ENCODE measurements around the gene KANK2. TPM values are rescaled to one million over a fixed set of nuclear protein-coding genes. Genes with fewer than 3 reads are reported as not detected.

Gene KANK2
- polyA plus RNA-seq, 1 of the 3 experiments (the other 2 are of a cell fraction): 92.4 TPM

DNA sequence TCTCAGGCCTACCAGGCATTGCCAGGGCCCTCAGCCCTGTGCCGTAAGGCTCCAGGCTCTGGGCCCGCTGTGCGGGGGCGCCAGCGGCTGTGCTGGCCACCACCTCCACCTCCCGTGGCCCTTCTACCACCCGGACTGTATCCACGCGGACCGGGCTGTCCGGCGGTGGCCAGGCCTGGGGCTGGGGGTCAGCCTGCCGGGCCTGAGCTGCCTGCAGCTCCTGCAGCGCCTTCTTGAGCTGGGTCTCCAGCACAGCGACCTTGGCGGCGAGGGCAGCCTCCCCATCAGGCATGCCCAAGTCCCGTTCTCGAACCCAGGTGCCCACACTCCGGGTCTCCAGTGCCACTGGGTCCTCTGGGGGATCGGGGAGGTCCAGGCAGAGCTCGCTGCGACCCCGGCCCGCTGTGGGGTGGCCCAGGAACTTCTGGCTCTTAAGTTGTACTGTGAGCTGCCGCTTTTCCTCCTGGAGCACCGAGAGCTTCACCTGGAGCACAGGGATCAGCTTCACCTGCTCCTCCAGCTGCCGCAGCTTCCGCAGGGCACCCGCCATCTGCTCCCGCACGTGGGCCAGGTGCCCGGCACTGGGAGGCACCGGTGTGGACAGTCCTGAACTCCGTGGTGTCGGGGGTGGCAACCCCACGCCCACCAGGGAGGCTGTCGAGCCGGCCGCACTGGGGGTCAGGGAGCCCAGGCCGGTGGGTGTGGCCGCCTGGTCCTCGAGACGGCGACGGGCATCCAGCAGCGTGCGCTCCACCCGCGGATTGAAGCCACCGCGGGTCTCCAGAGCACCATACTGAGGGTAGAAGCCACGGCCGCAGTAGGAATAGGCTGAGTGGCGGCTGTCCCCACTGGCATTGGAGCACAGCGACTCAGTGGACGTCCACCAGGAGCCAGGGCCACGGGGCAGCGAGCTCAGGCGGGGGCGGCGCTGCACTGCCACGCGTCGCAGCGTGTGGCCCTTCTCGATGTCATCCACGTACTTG lies 4.1 kb downstream of the KANK2 start:
- peaks cover 78% of the 10 kb centered on the region for H3K79me2 ChIP-seq (ENCODE audit: insufficient read depth)
- ChIA-PET CTCF (interaction anchor here (1.4 kb wide), 1 partner anchor 11 kb away, joined by 4 read pairs; no protein-coding TSS in a partner anchor), POLR2A (no interaction called here)
- H3K9ac ChIP-seq: no peak overlapping the region
- no peak for DNase-seq
- 97% methylated on average over 38 of the region's 68 CpGs for WGBS (ENCODE audit: low lambda C conversion rate)
- H3K4me3 ChIP-seq (ENCODE audit: low read depth in 2 of 2, low read length in 1 of 2): no peak overlapping the region
- H3K27ac ChIP-seq (ENCODE audit: low read depth in 2 of 2, low read length in 1 of 2): no peak overlapping the region
- TF ChIP-seq CHD2 (IDR thresholded peaks at IDR 0.05; ENCODE audit: low read length, partially characterized antibody) (no peak), ELF1 (IDR thresholded peaks at IDR 0.05) (no peak), MXI1 (IDR thresholded peaks at IDR 0.05; ENCODE audit: low read depth, low read length) (no peak), USF1 (IDR thresholded peaks at IDR 0.05; ENCODE audit: borderline replicate concordance, low read depth) (no peak), RCOR1 (IDR thresholded peaks at IDR 0.05; ENCODE audit: low read length) (no peak), SIN3A (IDR thresholded peaks at IDR 0.05; ENCODE audit: borderline replicate concordance, low read depth, low read length) (no peak), IRF3 (IDR thresholded peaks at IDR 0.05; ENCODE audit: low read depth, low read length) (no peak), TEAD4 (IDR thresholded peaks at IDR 0.05; ENCODE audit: borderline replicate concordance, insufficient read depth) (no peak), NFIC (IDR thresholded peaks at IDR 0.05; ENCODE audit: borderline replicate concordance) (no peak), YY1 (IDR thresholded peaks at IDR 0.05; ENCODE audit: low read depth) (no peak)
- no peaks in the 10 kb centered on the region for H3K9me2 ChIP-seq
- H3K36me3 ChIP-seq (replicated peaks in 1 of 2; ENCODE audit: control insufficient read depth in 1 of 2, insufficient read depth in 2 of 2, low read length in 1 of 2): peaks cover 29 to 36% of the 10 kb centered on the region in 2 experiments
- peaks cover 43% of the 10 kb centered on the region for H4K20me1 ChIP-seq (ENCODE audit: insufficient read depth)
- H3K27me3 ChIP-seq (ENCODE audit: insufficient read depth): no peaks in the 10 kb centered on the region
- no peaks in the 10 kb centered on the region for H3K9me3 ChIP-seq
- no peak overlapping the region for H3K4me2 ChIP-seq
- peaks cover 10 to 24% of the 10 kb centered on the region in 2 experiments; a peak in 1 of 4 replicates for H3K4me1 ChIP-seq (ENCODE audit: control insufficient read depth in 1 of 2, insufficient read depth in 2 of 2, low read depth in 1 of 2, low read length in 1 of 2)
- peaks cover 17% of the 10 kb centered on the region for H3F3A ChIP-seq (replicated peaks; ENCODE audit: insufficient read depth)
- H2AFZ ChIP-seq (ENCODE audit: low read depth): no peak overlapping the region

GRCh38 chr19:11191934-11192333 lies 5.4 kb downstream of the KANK2 start:
- Histone ChIP-seq H3K4me3 (ENCODE audit: low read depth in 2 of 2, low read length in 1 of 2) (no peak overlapping the region), H3F3A (replicated peaks; ENCODE audit: insufficient read depth) (peaks cover 13% of the 10 kb centered on the region), H3K9ac (no peak overlapping the region), H3K9me3 (no peaks in the 10 kb centered on the region), H3K27ac (ENCODE audit: low read depth in 2 of 2, low read length in 1 of 2) (no peak overlapping the region), H3K4me2 (peak overlapping the region; percentile 8; the same call in 1 of the 2 replicates), H3K27me3 (ENCODE audit: insufficient read depth) (no peaks in the 10 kb centered on the region), H2AFZ (ENCODE audit: low read depth) (no peak overlapping the region), H4K20me1 (ENCODE audit: insufficient read depth) (peaks cover 47% of the 10 kb centered on the region), H3K36me3 (replicated peaks in 1 of 2; ENCODE audit: control insufficient read depth in 1 of 2, insufficient read depth in 2 of 2, low read length in 1 of 2) (peaks cover 36 to 44% of the 10 kb centered on the region in 2 experiments), H3K79me2 (ENCODE audit: insufficient read depth) (peaks cover 87% of the 10 kb centered on the region), H3K4me1 (ENCODE audit: control insufficient read depth in 1 of 2, insufficient read depth in 2 of 2, low read depth in 1 of 2, low read length in 1 of 2) (peaks cover 5 to 24% of the 10 kb centered on the region in 2 experiments; a peak in 1 of 4 replicates), H3K9me2 (no peaks in the 10 kb centered on the region)
- 87% methylated on average over 5 of the region's 5 CpGs for WGBS (ENCODE audit: low lambda C conversion rate)
- POLR2A ChIA-PET: no interaction called here
- CTCF ChIA-PET: interaction anchor here (0.7 to 1.3 kb wide), 2 partner anchors 28 to 54 kb away, joined by 3 read pairs; no protein-coding TSS in a partner anchor
- DNase-seq: no peak
- no peak for TF ChIP-seq RCOR1 (IDR thresholded peaks at IDR 0.05; ENCODE audit: low read length)
- TF ChIP-seq FOSL2 (IDR thresholded peaks at IDR 0.05; ENCODE audit: borderline replicate concordance, low read depth): no peak
- TF ChIP-seq RFX5 (IDR thresholded peaks at IDR 0.05; ENCODE audit: low read length): no peak
- no peak for TF ChIP-seq REST (IDR thresholded peaks at IDR 0.05; ENCODE audit: low read depth, low read length)
- TF ChIP-seq EP300 (IDR thresholded peaks at IDR 0.05; ENCODE audit: borderline replicate concordance in 1 of 2, low read depth in 1 of 2, low read length in 1 of 2): no peak
- TF ChIP-seq YY1 (IDR thresholded peaks at IDR 0.05; ENCODE audit: low read depth): no peak
- no peak for TF ChIP-seq NFIC (IDR thresholded peaks at IDR 0.05; ENCODE audit: borderline replicate concordance)
- TF ChIP-seq, protein P1, sequence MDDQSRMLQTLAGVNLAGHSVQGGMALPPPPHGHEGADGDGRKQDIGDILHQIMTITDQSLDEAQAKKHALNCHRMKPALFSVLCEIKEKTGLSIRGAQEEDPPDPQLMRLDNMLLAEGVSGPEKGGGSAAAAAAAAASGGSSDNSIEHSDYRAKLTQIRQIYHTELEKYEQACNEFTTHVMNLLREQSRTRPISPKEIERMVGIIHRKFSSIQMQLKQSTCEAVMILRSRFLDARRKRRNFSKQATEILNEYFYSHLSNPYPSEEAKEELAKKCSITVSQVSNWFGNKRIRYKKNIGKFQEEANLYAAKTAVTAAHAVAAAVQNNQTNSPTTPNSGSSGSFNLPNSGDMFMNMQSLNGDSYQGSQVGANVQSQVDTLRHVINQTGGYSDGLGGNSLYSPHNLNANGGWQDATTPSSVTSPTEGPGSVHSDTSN (IDR thresholded peaks at IDR 0.05): no peak
- TF ChIP-seq SIN3A (IDR thresholded peaks at IDR 0.05; ENCODE audit: borderline replicate concordance, low read depth, low read length): no peak
- TF ChIP-seq CHD2 (IDR thresholded peaks at IDR 0.05; ENCODE audit: low read length, partially characterized antibody): no peak
- no peak for TF ChIP-seq TCF12 (IDR thresholded peaks at IDR 0.05)
- TF ChIP-seq SMC3 (IDR thresholded peaks at IDR 0.05; ENCODE audit: low read depth, low read length): no peak

Measured in SK-N-SH (cell line).